CD4-positive, alpha-beta memory T cell (primary cell): Measurements from ENCODE around the gene CPB1. TPM values are rescaled to one million over a fixed set of nuclear protein-coding genes. Genes with fewer than 3 reads are reported as not detected.

Source experiments
- CTCF ChIA-PET: fragments of 350-600 bp; sonication (Branson Sonifier 250); formaldehyde crosslinking; loops from one replicate; lab custom pipeline; 2021; ENCODE audit warnings: inconsistent platforms; ENCODE audit not compliant: partially characterized antibody; lab: Charles Lee
- POLR2A ChIA-PET: fragments of 350-600 bp; sonication (Branson Sonifier 250); formaldehyde crosslinking; loops from one replicate; lab custom pipeline; 2021; ENCODE audit not compliant: partially characterized antibody; lab: Charles Lee
- DNase-seq, 5 donors: peaks; one replicate each; pipeline versions ENCODE4 v3.0.0 to v3.0.0-alpha.2; 2020 to 2022; ENCODE audit warnings: mixed read lengths in 1 of 5
- H3K27ac ChIP-seq: one replicate; pipeline ENCODE4 v1.7.0; 2013; ENCODE audit warnings: low read depth, low read length
- H3K27me3 ChIP-seq: 2 replicates; pipeline ENCODE4 v1.7.0; 2013; ENCODE audit warnings: mild to moderate bottlenecking, low read length, moderate library complexity; ENCODE audit not compliant: insufficient read depth
- H3K36me3 ChIP-seq: 2 replicates; pipeline ENCODE4 v1.7.0; 2013; ENCODE audit warnings: mild to moderate bottlenecking, low read length, moderate library complexity; ENCODE audit not compliant: insufficient read depth
- H3K4me1 ChIP-seq: 2 replicates; pipeline ENCODE4 v1.7.0; 2013; ENCODE audit warnings: mild to moderate bottlenecking, low read length, moderate library complexity; ENCODE audit not compliant: insufficient read depth
- H3K4me3 ChIP-seq, 2 donors: one replicate each; pipeline ENCODE4 v1.7.0; 2013; ENCODE audit warnings: low read length in 2 of 2, mild to moderate bottlenecking in 1 of 2
- H3K9me3 ChIP-seq, 2 donors: one replicate each; pipeline ENCODE4 v1.7.0; 2013; ENCODE audit warnings: low read length in 2 of 2, control low read depth in 1 of 2; ENCODE audit not compliant: control insufficient read depth in 1 of 2
- H3K27ac Mint-ChIP-seq, 7 donors: one replicate each; pipeline ENCODE4 v1.8.0; 2020 to 2021; ENCODE audit warnings: mixed read lengths in 7 of 7, mild to moderate bottlenecking in 6 of 7, inconsistent platforms in 3 of 7, moderate library complexity in 3 of 7
- H3K27me3 Mint-ChIP-seq, 2 donors: one replicate each; pipeline ENCODE4 v1.8.0; 2020 to 2021; ENCODE audit warnings: mixed read lengths in 2 of 2
- H3K36me3 Mint-ChIP-seq, 2 donors: one replicate each; pipeline ENCODE4 v1.8.0; 2020 to 2021; ENCODE audit warnings: mixed read lengths in 2 of 2, inconsistent platforms in 1 of 2, mild to moderate bottlenecking in 1 of 2
- H3K4me1 Mint-ChIP-seq, 4 donors: one replicate each; pipeline ENCODE4 v1.8.0; 2020 to 2021; ENCODE audit warnings: mixed read lengths in 4 of 4, mild to moderate bottlenecking in 1 of 4
- H3K4me3 Mint-ChIP-seq, 8 donors: one replicate each; pipeline ENCODE4 v1.8.0; 2020 to 2021; ENCODE audit warnings: mixed read lengths in 8 of 8, mild to moderate bottlenecking in 7 of 8, moderate library complexity in 6 of 8, inconsistent platforms in 3 of 8
- H3K9me3 Mint-ChIP-seq, 8 donors: one replicate each; pipeline ENCODE4 v1.8.0; 2020 to 2021; ENCODE audit warnings: mixed read lengths in 8 of 8, mild to moderate bottlenecking in 5 of 8, inconsistent platforms in 3 of 8, moderate library complexity in 1 of 8
- intact Hi-C: fragments of 100-400 bp; cut with micrococcal nuclease; formaldehyde crosslinking; loops from one replicate; pipeline ENCODE4 v1.15.1; 2023
- polyA plus RNA-seq, 2 donors: library from polyadenylated mRNA; unstranded; fragments of 300-500 nt; fragmentation: Illumina TruSeq; gene quantifications; one replicate each; pipeline ENCODE4 v1.2.3, GENCODE V29; 2021
- total RNA-seq, 2 experiments: library from RNA; stranded (reverse); gene quantifications; one replicate each; pipeline ENCODE4 v1.2.3, GENCODE V29; 2021

CPB1 gene
- total and polyA plus RNA-seq, 4 experiments from 2014 or later: not detected

DNA sequence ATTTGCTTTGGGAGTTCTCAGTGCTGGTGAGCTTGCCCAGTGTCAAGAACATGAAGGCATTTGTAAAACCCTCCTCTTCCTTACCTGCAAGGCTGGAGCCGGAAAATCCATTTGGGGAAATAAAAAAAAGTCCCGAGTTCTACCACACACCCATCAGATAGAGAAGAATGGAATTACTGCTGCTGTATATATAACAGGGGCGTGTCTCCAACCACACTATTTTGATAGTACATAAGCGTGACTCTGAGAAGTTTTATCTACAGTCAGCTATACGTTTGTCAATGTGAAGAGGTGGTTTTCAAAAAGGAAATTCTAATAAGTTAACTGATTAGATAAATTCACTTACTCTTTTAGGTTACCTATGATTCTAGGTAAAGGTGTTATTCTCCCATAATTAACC lies 36.2 kb downstream of the CPB1 start:
- Histone ChIP-seq H3K27ac (no peak overlapping the region), H3K4me1 (no peaks in the 10 kb centered on the region), H3K27me3 (no peaks in the 10 kb centered on the region), H3K9me3 (no peaks in the 10 kb centered on the region), H3K36me3 (no peaks in the 10 kb centered on the region), H3K4me3 (no peak overlapping the region)
- Mint-ChIP-seq H3K27me3 (peaks cover 18 to 20% of the 10 kb centered on the region in 2 donors), H3K9me3 (no peaks in the 10 kb centered on the region), H3K4me3 (no peak overlapping the region), H3K27ac (peak overlapping the region in 1 of 7 donors; percentile 24), H3K4me1 (no peaks in the 10 kb centered on the region), H3K36me3 (no peaks in the 10 kb centered on the region)
- no peak for DNase-seq
- intact Hi-C loops: no loop called here
- ChIA-PET CTCF (interaction anchor here (1.7 to 8.7 kb wide), 4 partner anchors 11 to 87 kb away, joined by 4 to 81 read pairs (median 16); no protein-coding TSS in a partner anchor), POLR2A (no interaction called here)

GRCh38 chr3:148865049-148865448 lies 37.4 kb downstream of the CPB1 start, which contains the start of gene CPA3:
CPA3 (plus strand) TSS chr3:148865296; CDS start chr3:148865308, 12 bp downstream.
- no peaks in the 10 kb centered on the region for H3K4me1 Mint-ChIP-seq
- no peak within 1 kb of the TSS for H3K27ac Mint-ChIP-seq

DNA sequence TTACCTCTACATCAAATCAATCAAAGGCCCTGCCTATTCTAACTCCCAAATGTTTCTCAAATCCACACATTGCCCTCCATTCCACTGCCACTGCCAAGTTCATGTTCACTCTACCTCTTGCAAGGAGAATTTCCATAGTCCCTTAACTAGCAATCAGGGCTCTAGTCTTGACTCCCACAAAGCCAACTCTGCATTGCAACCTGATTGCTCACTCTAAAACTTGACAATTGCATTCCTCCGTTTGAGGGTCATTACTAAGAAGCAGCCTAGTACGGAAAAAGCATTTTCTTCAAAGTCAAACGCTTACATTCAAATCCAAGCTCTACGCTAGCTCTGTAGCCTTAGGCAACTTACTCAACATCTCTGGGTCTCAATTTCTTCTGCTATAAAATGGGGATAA lies 38.6 kb downstream of the CPB1 start:
- Histone ChIP-seq H3K4me1 (no peaks in the 10 kb centered on the region), H3K36me3 (no peaks in the 10 kb centered on the region), H3K27me3 (no peaks in the 10 kb centered on the region), H3K27ac (no peak overlapping the region), H3K4me3 (no peak overlapping the region), H3K9me3 (no peaks in the 10 kb centered on the region)
- no peak for DNase-seq
- peak overlapping the region in 1 of 7 donors; percentile 5 for H3K27ac Mint-ChIP-seq
- ChIA-PET POLR2A (no interaction called here), CTCF (interaction anchor here (8.7 kb wide), 1 partner anchor 78 kb away, joined by 81 read pairs; no protein-coding TSS in a partner anchor)
- H3K4me3 Mint-ChIP-seq: no peak overlapping the region
- no peaks in the 10 kb centered on the region for H3K4me1 Mint-ChIP-seq
- H3K9me3 Mint-ChIP-seq: no peaks in the 10 kb centered on the region
- H3K36me3 Mint-ChIP-seq: no peaks in the 10 kb centered on the region
- peaks cover 18 to 22% of the 10 kb centered on the region in 2 donors for H3K27me3 Mint-ChIP-seq
- intact Hi-C loops: no loop called here

More at GRCh38 chr3:148865049-148865448, 37.4 kb downstream of the CPB1 start, which contains the start of gene CPA3:
- H3K27ac ChIP-seq: no peak within 1 kb of the TSS
- POLR2A ChIA-PET: no interaction called here
- Mint-ChIP-seq H3K27me3 (peaks cover 18 to 21% of the 10 kb centered on the region in 2 donors), H3K4me3 (no peak within 1 kb of the TSS), H3K36me3 (no peaks in the 10 kb centered on the region), H3K9me3 (no peaks in the 10 kb centered on the region)
- CTCF ChIA-PET: interaction anchor here (8.7 kb wide), 1 partner anchor 79 kb away, joined by 81 read pairs; no protein-coding TSS in a partner anchor
- intact Hi-C loops: no loop called here
- no peaks in the 10 kb centered on the region for H3K36me3 ChIP-seq
- H3K9me3 ChIP-seq: no peaks in the 10 kb centered on the region
- H3K4me1 ChIP-seq: no peaks in the 10 kb centered on the region
- no peak for DNase-seq
- H3K27me3 ChIP-seq: no peaks in the 10 kb centered on the region
- H3K4me3 ChIP-seq: no peak within 1 kb of the TSS

DNA sequence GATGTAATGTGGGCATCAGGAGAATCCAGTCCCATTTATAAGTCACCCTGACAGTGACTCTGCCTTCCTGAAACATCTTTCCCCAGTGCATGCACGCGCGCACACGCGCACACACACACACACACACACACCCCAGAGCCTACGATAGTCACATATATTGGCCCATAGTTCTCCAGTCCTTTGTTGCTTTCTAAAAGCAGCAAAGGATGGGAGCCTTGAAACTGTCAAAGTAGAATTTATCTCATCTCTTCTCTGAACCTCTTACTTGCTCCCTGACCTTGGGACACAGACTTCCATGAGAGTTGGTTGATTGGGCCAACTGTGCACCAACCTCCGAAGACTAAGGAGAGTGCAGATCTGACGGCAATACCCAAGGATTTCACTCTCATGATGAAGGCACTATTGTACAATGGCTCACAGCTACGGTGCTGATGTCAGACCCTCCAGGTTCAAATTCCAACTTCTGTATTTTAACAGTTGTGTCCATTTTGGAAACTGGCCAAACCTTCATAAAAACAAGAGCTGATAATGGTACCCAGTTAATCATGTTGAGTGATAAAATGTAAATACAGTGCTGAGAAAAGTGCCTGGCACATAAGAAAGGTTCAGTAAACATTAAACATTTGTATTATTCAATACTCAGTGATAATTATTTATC lies 45.8 kb downstream of the CPB1 start:
- Mint-ChIP-seq H3K9me3 (no peaks in the 10 kb centered on the region), H3K27me3 (peaks cover 5 to 6% of the 10 kb centered on the region in 2 donors), H3K4me1 (no peaks in the 10 kb centered on the region), H3K36me3 (no peaks in the 10 kb centered on the region), H3K27ac (no peak overlapping the region), H3K4me3 (no peak overlapping the region)
- no peaks in the 10 kb centered on the region for H3K4me1 ChIP-seq
- no peak for DNase-seq
- no peak overlapping the region for H3K27ac ChIP-seq
- POLR2A ChIA-PET: no interaction called here
- CTCF ChIA-PET: interaction anchor here (3.1 kb wide), 1 partner anchor 11 kb away, joined by 17 read pairs; no protein-coding TSS in a partner anchor
- intact Hi-C loops: no loop called here
- no peaks in the 10 kb centered on the region for H3K27me3 ChIP-seq
- H3K4me3 ChIP-seq: no peak overlapping the region
- H3K36me3 ChIP-seq: no peaks in the 10 kb centered on the region
- no peaks in the 10 kb centered on the region for H3K9me3 ChIP-seq

- no peaks in the 10 kb centered on the region for H3K9me3 Mint-ChIP-seq
- ChIA-PET CTCF (interaction anchor here (3.1 kb wide), 1 partner anchor 12 kb away, joined by 17 read pairs; no protein-coding TSS in a partner anchor), POLR2A (no interaction called here)
- H3K36me3 Mint-ChIP-seq: no peaks in the 10 kb centered on the region
- Histone ChIP-seq H3K27ac (no peak overlapping the region), H3K9me3 (no peaks in the 10 kb centered on the region), H3K4me3 (no peak overlapping the region), H3K36me3 (no peaks in the 10 kb centered on the region), H3K4me1 (no peaks in the 10 kb centered on the region), H3K27me3 (no peaks in the 10 kb centered on the region)
- intact Hi-C loops: no loop called here
- H3K4me1 Mint-ChIP-seq: no peaks in the 10 kb centered on the region
- H3K27ac Mint-ChIP-seq: no peak overlapping the region
- no peak for DNase-seq
- peaks cover 5 to 6% of the 10 kb centered on the region in 2 donors for H3K27me3 Mint-ChIP-seq
- H3K4me3 Mint-ChIP-seq: no peak overlapping the region
Observed at GRCh38 chr3:148873977-148874376, 46.4 kb downstream of the CPB1 start.

DNA sequence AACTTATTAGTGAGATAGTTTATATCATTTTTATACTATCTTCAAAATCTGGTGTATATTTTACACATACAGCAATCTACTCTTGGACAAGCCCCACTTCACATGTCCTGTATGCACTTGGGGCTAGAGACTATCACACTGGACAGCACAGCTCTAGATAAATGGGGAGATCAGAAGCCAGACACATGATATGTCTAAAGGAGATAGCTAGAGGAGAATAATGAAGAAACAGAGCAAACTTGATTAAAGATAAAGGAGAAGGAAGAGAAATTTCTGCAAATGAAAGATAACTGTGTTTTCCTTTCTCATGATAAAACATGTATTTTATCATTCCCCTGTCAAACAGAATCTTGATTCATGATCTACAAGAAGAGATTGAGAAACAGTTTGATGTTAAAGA lies 50.5 kb downstream of the CPB1 start:
- Mint-ChIP-seq H3K9me3 (no peaks in the 10 kb centered on the region), H3K27ac (no peak overlapping the region), H3K4me1 (no peaks in the 10 kb centered on the region), H3K4me3 (no peak overlapping the region), H3K27me3 (peaks cover 4% of the 10 kb centered on the region in 2 donors), H3K36me3 (no peaks in the 10 kb centered on the region)
- no peaks in the 10 kb centered on the region for H3K36me3 ChIP-seq
- H3K4me3 ChIP-seq: no peak overlapping the region
- no peaks in the 10 kb centered on the region for H3K4me1 ChIP-seq
- no peaks in the 10 kb centered on the region for H3K27me3 ChIP-seq
- H3K9me3 ChIP-seq: no peaks in the 10 kb centered on the region
- intact Hi-C loops: no loop called here
- no peak for DNase-seq
- ChIA-PET POLR2A (no interaction called here), CTCF (interaction anchor here (0.8 kb wide), 1 partner anchor 17 kb away, joined by 3 read pairs; no protein-coding TSS in a partner anchor)
- H3K27ac ChIP-seq: no peak overlapping the region

- Mint-ChIP-seq H3K27ac (no peak overlapping the region), H3K27me3 (peaks cover 3 to 4% of the 10 kb centered on the region in 2 donors), H3K4me1 (no peaks in the 10 kb centered on the region), H3K9me3 (no peaks in the 10 kb centered on the region), H3K36me3 (no peaks in the 10 kb centered on the region), H3K4me3 (no peak overlapping the region)
- Histone ChIP-seq H3K36me3 (no peaks in the 10 kb centered on the region), H3K4me3 (no peak overlapping the region), H3K9me3 (no peaks in the 10 kb centered on the region), H3K4me1 (no peaks in the 10 kb centered on the region), H3K27me3 (no peaks in the 10 kb centered on the region), H3K27ac (no peak overlapping the region)
- no peak for DNase-seq
- CTCF ChIA-PET: no interaction called here
- intact Hi-C loops: no loop called here
- POLR2A ChIA-PET: no interaction called here
Observed at GRCh38 chr3:148879256-148879655, 51.6 kb downstream of the CPB1 start.
